C4-2B (cell line): ENCODE measurements around the gene AMPH.

Source experiments
- CTCF ChIP-seq: fragments of 450-650 bp; conservative IDR thresholded peaks from 2 replicates; pipeline ENCODE4 v1.5.1; 2017; ENCODE audit warnings: mild to moderate bottlenecking
- ZFX ChIP-seq: fragments of 450-650 bp; IDR thresholded peaks from 2 replicates; pipeline ENCODE4 v1.6.1; 2017

GRCh38 chr7:38339953-38340819, 291.0 kb downstream of the AMPH start:
- TF ChIP-seq CTCF (no peak), ZFX (no peak)
